Suprapubic skin (tissue), 4 donors: ENCODE results near the gene PAFAH1B1. TPM values are rescaled to one million over a fixed set of nuclear protein-coding genes. Genes with fewer than 3 reads are reported as not detected.

Experiments used
- DNase-seq, 2 donors: peaks; one replicate each; pipeline ENCODE4 v3.0.0-alpha.2; 2019; ENCODE audit warnings: low spot score in 2 of 2
- H3K27ac ChIP-seq: fragments of 200-600 bp; sonication (generic); one replicate; pipeline ENCODE4 v1.5.1; 2019
- H3K27me3 ChIP-seq: fragments of 200-600 bp; sonication (generic); one replicate; pipeline ENCODE4 v1.5.1; 2019
- H3K36me3 ChIP-seq: fragments of 200-600 bp; sonication (generic); one replicate; pipeline ENCODE4 v1.5.1; 2019
- H3K4me1 ChIP-seq: fragments of 200-600 bp; sonication (generic); one replicate; pipeline ENCODE4 v1.5.1; 2019
- H3K4me3 ChIP-seq: fragments of 200-600 bp; sonication (generic); one replicate; pipeline ENCODE4 v1.5.1; 2019; ENCODE audit warnings: mild to moderate bottlenecking
- H3K9me3 ChIP-seq: fragments of 200-600 bp; sonication (generic); one replicate; pipeline ENCODE4 v1.5.1; 2019
- EP300 ChIP-seq: sonication (generic); formaldehyde crosslinking; IDR thresholded peaks from one replicate; pipeline ENCODE4 v1.6.1; 2017; ENCODE audit warnings: antibody characterized with exemption
- POLR2A ChIP-seq, 2 donors: fragments of 450-650 bp; IDR thresholded peaks; one replicate each; pipeline ENCODE4 v1.6.1; 2017; ENCODE audit warnings: antibody characterized with exemption in 2 of 2, mild to moderate bottlenecking in 2 of 2, moderate library complexity in 2 of 2
- POLR2AphosphoS5 ChIP-seq, 3 donors: sonication (generic); formaldehyde crosslinking; IDR thresholded peaks; one replicate each; pipeline ENCODE4 v1.6.1; 2017; ENCODE audit warnings: antibody characterized with exemption in 3 of 3
- WGBS: methylation state at CpG from one replicate; pipeline ENCODE4 v1.1.5; 2018; 5-methylcytosine and 5-hydroxymethylcytosine counted together
- total RNA-seq, 4 donors: library from RNA; depleted of rRNA; stranded (reverse); fragments of >200 nt; gene quantifications; one replicate each; pipeline ENCODE4 v1.1.0, GENCODE V29; 2016
- TF ChIP-seq, protein P1 (sequence below), 2 donors: fragments of 200-600 bp in 1 of 2; fragments of 450-650 bp in 1 of 2; sonication (generic) in 1 of 2; IDR thresholded peaks; one replicate each; pipeline ENCODE4 v1.5.1; 2016 to 2019; ENCODE audit warnings: antibody characterized with exemption in 2 of 2, mild to moderate bottlenecking in 1 of 2, moderate library complexity in 1 of 2

The PAFAH1B1 gene
- total RNA-seq, 4 donors from 2014 or later: 97.4 to 283 (median 125) TPM

- 82% methylated on average over 5 of the region's 5 CpGs for WGBS
Measured at GRCh38 chr17:2716649-2717048, 123.2 kb downstream of the PAFAH1B1 start.

DNA sequence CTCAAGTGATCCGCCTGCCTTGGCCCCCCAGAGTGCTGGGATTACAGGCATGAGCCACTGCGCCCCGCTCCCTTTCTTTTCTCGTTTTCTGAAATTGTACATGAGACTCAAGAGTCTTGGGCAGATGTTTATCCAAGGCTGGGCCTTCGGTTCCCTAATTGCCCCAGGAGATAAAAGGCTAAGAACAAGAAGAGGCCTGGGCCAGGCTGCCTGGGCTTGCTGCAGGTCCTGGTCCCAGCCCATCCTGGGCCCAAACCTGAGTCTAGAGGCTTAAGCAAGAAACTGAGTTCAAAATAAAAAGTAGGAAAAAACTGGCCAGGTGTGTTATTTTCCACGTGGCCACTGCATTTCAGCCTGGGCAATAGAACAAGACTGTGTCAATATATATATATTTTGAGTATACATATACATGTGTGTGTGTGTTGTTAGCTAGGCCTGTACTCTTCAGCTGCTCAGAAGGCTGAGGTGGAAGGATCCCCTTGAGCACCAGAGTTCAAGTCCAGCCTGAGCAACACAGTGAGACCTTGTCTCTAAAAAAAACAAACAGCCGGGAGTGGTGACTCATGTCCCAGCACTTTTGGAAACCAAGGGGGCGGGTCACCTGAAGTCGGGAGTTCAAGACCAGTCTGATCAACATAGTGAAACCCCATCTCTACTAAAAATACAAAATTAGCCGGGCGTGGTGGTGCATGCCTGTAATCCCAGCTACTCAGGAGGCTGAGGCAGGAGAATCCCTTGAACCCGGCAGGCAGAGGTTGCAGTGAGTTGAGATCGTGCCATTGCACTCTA lies 124.9 kb downstream of the PAFAH1B1 start:
- 69% methylated on average over 13 of the region's 13 CpGs for WGBS

More at GRCh38 chr17:2716649-2717048, 123.2 kb downstream of the PAFAH1B1 start:
- H3K4me1 ChIP-seq: peaks cover 11% of the 10 kb centered on the region
- no peak overlapping the region for H3K27ac ChIP-seq
- TF ChIP-seq POLR2AphosphoS5 (IDR thresholded peaks at IDR 0.05) (no peak), POLR2A (IDR thresholded peaks at IDR 0.05) (no peak), EP300 (no peak)
- TF ChIP-seq, protein P1, sequence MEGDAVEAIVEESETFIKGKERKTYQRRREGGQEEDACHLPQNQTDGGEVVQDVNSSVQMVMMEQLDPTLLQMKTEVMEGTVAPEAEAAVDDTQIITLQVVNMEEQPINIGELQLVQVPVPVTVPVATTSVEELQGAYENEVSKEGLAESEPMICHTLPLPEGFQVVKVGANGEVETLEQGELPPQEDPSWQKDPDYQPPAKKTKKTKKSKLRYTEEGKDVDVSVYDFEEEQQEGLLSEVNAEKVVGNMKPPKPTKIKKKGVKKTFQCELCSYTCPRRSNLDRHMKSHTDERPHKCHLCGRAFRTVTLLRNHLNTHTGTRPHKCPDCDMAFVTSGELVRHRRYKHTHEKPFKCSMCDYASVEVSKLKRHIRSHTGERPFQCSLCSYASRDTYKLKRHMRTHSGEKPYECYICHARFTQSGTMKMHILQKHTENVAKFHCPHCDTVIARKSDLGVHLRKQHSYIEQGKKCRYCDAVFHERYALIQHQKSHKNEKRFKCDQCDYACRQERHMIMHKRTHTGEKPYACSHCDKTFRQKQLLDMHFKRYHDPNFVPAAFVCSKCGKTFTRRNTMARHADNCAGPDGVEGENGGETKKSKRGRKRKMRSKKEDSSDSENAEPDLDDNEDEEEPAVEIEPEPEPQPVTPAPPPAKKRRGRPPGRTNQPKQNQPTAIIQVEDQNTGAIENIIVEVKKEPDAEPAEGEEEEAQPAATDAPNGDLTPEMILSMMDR (IDR thresholded peaks at IDR 0.05): no peak
- H3K36me3 ChIP-seq: no peaks in the 10 kb centered on the region
- no peaks in the 10 kb centered on the region for H3K27me3 ChIP-seq
- no peak overlapping the region for H3K4me3 ChIP-seq
- no peaks in the 10 kb centered on the region for H3K9me3 ChIP-seq
- DNase-seq: no peak

GRCh38 chr17:2719861-2720260 lies 126.4 kb downstream of the PAFAH1B1 start:
- Histone ChIP-seq H3K9me3 (no peaks in the 10 kb centered on the region), H3K4me1 (peaks cover 11% of the 10 kb centered on the region), H3K27me3 (peaks cover 20% of the 10 kb centered on the region), H3K4me3 (no peak overlapping the region), H3K27ac (no peak overlapping the region), H3K36me3 (no peaks in the 10 kb centered on the region)
- no peak for TF ChIP-seq POLR2AphosphoS5 (IDR thresholded peaks at IDR 0.05)
- TF ChIP-seq EP300: no peak
- TF ChIP-seq, protein P1 (IDR thresholded peaks at IDR 0.05): no peak
- no peak for TF ChIP-seq POLR2A (IDR thresholded peaks at IDR 0.05)
- 74% methylated on average over 3 of the region's 4 CpGs for WGBS
- DNase-seq: no peak

More for the DNA sequence above, 124.9 kb downstream of the PAFAH1B1 start:
- H3K4me3 ChIP-seq: no peak overlapping the region
- H3K4me1 ChIP-seq: no peaks in the 10 kb centered on the region
- no peaks in the 10 kb centered on the region for H3K36me3 ChIP-seq
- H3K27ac ChIP-seq: no peak overlapping the region
- DNase-seq: no peak
- TF ChIP-seq, protein P1 (IDR thresholded peaks at IDR 0.05): no peak
- TF ChIP-seq POLR2A (IDR thresholded peaks at IDR 0.05) (no peak), POLR2AphosphoS5 (IDR thresholded peaks at IDR 0.05) (no peak)
- no peaks in the 10 kb centered on the region for H3K9me3 ChIP-seq
- H3K27me3 ChIP-seq: peaks cover 7% of the 10 kb centered on the region

GRCh38 chr17:2721603-2722002 lies 128.1 kb downstream of the PAFAH1B1 start:
- Histone ChIP-seq H3K9me3 (no peaks in the 10 kb centered on the region), H3K36me3 (no peaks in the 10 kb centered on the region), H3K27me3 (peaks cover 34% of the 10 kb centered on the region), H3K4me3 (no peak overlapping the region), H3K4me1 (peaks cover 16% of the 10 kb centered on the region), H3K27ac (no peak overlapping the region)
- DNase-seq: no peak
- TF ChIP-seq POLR2AphosphoS5 (IDR thresholded peaks at IDR 0.05) (no peak), POLR2A (IDR thresholded peaks at IDR 0.05) (no peak), EP300 (no peak)
- TF ChIP-seq, protein P1 (IDR thresholded peaks at IDR 0.05): no peak
- 57% methylated on average over 4 of the region's 4 CpGs for WGBS

GRCh38 chr17:2722611-2723010 lies 129.2 kb downstream of the PAFAH1B1 start:
- no peaks in the 10 kb centered on the region for H3K36me3 ChIP-seq
- TF ChIP-seq POLR2AphosphoS5 (IDR thresholded peaks at IDR 0.05): no peak
- no peak for TF ChIP-seq POLR2A (IDR thresholded peaks at IDR 0.05)
- TF ChIP-seq, protein P1 (IDR thresholded peaks at IDR 0.05): no peak
- 61% methylated on average over 10 of the region's 10 CpGs for WGBS
- peaks cover 41% of the 10 kb centered on the region for H3K27me3 ChIP-seq
- H3K4me3 ChIP-seq: no peak overlapping the region
- H3K4me1 ChIP-seq: peaks cover 16% of the 10 kb centered on the region
- no peak overlapping the region for H3K27ac ChIP-seq
- no peak for DNase-seq
- no peaks in the 10 kb centered on the region for H3K9me3 ChIP-seq
